Measurements from ENCODE around the gene COX4I1. TPM values are rescaled to one million over a fixed set of nuclear protein-coding genes. Genes with fewer than 3 reads are reported as not detected.
"Not testable (repeated sequence)": the region's sequence is repeated elsewhere in the genome, so short reads cannot be mapped to it uniquely, and the experiment has no call there.

Gene COX4I1
- total RNA-seq, 2 experiments from 2014 or later = 489 to 502 TPM

DNA sequence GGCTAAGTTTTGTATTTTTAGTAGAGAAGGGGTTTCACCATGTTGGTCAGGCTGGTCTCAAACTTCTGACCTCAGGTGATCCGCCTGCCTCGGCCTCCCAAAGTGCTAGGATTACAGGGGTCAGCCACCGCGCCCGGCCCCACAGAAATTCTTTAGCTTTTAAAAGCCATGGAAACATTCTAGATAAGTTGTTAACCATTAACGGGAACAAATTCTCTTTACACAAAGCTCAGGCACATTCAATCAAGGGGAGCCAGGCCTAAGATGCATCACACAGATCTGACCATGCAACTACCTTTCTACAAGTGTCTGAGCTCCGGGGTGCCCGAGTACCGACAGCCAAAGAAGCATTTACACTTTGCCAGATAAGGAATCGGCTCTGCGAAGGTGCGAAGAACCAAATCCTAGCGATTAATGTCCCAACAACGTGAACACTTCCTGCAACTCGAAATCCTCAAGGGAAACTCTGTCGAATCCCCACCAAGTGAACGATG lies 1.2 kb upstream of the COX4I1 start:
- no peaks in the 10 kb centered on the region for H3K27me3 Mint-ChIP-seq
- POLR2A ChIA-PET = no interaction called here

DNA sequence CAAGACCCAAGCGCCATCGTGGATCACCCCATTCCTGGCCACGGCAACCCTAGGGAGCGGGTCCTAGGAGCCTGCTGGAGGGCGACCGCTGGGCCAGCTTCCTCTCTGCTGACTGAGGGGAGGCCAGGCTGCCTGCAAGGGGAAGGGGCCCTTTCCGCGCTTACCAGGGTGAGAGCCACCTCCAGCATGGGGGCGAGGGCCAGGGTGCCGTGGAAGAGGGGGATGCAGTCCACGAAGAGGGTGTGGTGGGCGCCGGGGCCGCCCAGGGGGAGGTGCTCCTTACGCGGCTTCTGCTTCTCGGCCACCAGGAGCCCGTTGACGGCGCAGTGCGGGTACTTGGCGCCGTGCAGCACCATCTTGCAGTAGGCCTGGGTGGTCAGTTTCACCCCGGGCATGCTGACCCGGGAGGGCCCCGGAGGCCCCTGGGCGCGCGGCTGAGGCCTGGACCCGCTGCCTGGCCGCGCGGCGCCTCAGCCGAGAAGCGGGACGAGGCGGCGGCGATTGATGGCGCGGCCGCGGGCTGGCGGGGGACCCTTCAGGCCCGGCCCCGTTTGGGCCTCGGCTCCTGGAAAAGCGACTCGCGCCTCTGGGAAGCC lies 496 bp upstream of the COX4I1 start:
- no peak for DNase-seq
- peaks cover 27% of the 10 kb centered on the region for H3K36me3 Mint-ChIP-seq
- no peaks in the 10 kb centered on the region for H3K9me3 Mint-ChIP-seq
- peak; percentile 50 for ATAC-seq (ENCODE audit: low read depth)
- peaks cover 42% of the 10 kb centered on the region for H3K4me1 Mint-ChIP-seq
- H3K27me3 Mint-ChIP-seq = no peaks in the 10 kb centered on the region
- peak overlapping the region; percentile 92 for H3K27ac Mint-ChIP-seq
- POLR2A ChIA-PET = no interaction called here
- H3K4me3 Mint-ChIP-seq = peak overlapping the region; percentile 91

More for the DNA sequence above, 1.2 kb upstream of the COX4I1 start:
- H3K36me3 Mint-ChIP-seq = peaks cover 27% of the 10 kb centered on the region
- DNase-seq (no peak), ATAC-seq (ENCODE audit: low read depth) (no peak)
- peak overlapping the region; percentile 90 for H3K4me3 Mint-ChIP-seq
- peaks cover 40% of the 10 kb centered on the region for H3K4me1 Mint-ChIP-seq
- H3K9me3 Mint-ChIP-seq = no peaks in the 10 kb centered on the region
- H3K27ac Mint-ChIP-seq = peak overlapping the region; percentile 78

DNA sequence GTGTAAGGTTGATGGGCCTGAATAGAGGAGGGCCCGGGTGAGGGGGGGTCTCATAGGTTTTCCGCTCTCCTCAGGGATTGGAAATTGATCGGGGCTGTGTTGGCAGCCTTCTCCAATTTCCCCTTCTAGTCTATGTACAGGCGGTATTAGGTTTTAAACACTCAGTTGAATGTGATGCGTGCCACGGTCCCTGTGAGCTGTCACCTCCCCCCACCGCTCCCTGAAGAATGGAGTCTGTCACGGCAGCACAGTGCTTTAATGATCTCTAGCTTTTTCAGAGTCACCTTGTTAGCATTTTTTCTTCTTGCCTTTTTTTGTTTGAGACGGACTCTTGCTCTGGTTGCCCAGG lies 800 bp downstream of the COX4I1 start:
- Mint-ChIP-seq H3K4me3 (peak overlapping the region; percentile 91), H3K36me3 (peaks cover 31% of the 10 kb centered on the region), H3K9me3 (no peaks in the 10 kb centered on the region), H3K4me1 (peaks cover 42% of the 10 kb centered on the region), H3K27ac (peak overlapping the region; percentile 88), H3K27me3 (no peaks in the 10 kb centered on the region)
- ATAC-seq (ENCODE audit: low read depth) (peak; percentile 6), DNase-seq (no peak)
- POLR2A ChIA-PET = interaction anchor here (0.9 to 1.2 kb wide), 4 partner anchors 13 to 197 kb away, joined by 3 read pairs; no protein-coding TSS in a partner anchor

DNA sequence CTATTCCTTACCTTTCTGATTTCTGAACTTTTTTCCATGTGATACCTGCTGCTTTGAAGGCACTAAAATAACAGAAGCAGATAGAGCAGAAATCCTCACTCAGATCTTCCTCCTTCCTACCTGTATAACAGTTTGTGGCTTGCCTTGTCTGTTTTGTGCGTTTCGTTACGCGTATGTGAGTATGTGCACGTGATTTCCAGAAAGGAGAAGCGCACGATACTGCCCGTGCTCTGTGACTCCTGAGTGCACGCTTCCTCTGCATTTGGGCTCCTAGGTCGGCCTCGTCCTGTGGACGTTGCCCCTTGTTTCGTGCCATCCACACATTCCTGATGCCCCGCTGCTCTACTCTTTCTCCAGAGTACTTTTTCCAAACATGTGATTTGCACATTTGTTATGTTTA lies 4.1 kb downstream of the COX4I1 start:
- ATAC-seq (ENCODE audit: low read depth) (no peak), DNase-seq (no peak)
- no peaks in the 10 kb centered on the region for H3K27me3 Mint-ChIP-seq
- POLR2A ChIA-PET = no interaction called here
- peak overlapping the region; percentile 52 for H3K27ac Mint-ChIP-seq
- H3K4me3 Mint-ChIP-seq = no peak overlapping the region
- H3K36me3 Mint-ChIP-seq = peaks cover 37% of the 10 kb centered on the region
- H3K4me1 Mint-ChIP-seq = peaks cover 25% of the 10 kb centered on the region
- no peaks in the 10 kb centered on the region for H3K9me3 Mint-ChIP-seq

DNA sequence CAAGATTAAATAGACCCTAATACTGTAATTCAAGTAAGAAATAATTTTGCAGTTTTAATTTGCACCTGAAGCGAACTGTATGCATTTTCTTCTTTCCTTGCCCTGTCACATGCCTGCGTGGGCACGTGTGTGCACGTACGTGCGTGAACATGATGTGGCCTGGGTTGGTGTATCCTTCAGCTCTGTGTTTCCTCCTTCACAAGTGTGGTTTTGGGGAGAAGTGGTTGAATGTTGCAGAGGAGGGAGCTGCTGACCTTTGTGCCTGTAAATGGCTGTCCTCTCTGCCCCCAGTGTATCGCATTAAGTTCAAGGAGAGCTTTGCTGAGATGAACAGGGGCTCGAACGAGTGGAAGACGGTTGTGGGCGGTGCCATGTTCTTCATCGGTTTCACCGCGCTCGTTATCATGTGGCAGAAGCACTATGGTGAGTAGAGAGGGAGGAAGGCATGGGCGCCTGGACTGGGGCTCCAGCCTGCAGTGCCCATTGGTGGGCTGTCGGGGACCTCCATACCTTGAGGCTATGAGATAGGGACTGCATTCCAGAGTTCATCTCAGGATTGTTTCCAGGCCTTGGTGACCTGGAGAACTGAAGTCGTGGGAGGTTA lies 6.0 kb downstream of the COX4I1 start:
- Mint-ChIP-seq H3K27ac (peak overlapping the region; percentile 19), H3K4me3 (no peak overlapping the region), H3K4me1 (peaks cover 22% of the 10 kb centered on the region), H3K9me3 (no peaks in the 10 kb centered on the region), H3K27me3 (peaks cover 4% of the 10 kb centered on the region), H3K36me3 (peaks cover 37% of the 10 kb centered on the region)
- no peak for ATAC-seq (ENCODE audit: low read depth)
- POLR2A ChIA-PET = no interaction called here
- no peak for DNase-seq

DNA sequence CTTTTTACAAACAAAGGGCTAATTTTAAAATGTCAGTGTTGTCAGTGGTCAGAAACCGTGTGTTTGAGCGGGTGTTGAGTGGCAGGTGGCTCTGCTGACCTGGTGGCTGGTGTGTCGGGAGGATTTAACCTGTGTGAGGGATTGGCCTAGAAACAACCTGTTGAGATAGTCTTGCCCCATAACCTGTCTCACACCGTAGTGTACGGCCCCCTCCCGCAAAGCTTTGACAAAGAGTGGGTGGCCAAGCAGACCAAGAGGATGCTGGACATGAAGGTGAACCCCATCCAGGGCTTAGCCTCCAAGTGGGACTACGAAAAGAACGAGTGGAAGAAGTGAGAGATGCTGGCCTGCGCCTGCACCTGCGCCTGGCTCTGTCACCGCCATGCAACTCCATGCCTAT lies 7.0 kb downstream of the COX4I1 start:
- H3K27me3 Mint-ChIP-seq = peaks cover 7% of the 10 kb centered on the region
- no peak overlapping the region for H3K4me3 Mint-ChIP-seq
- DNase-seq (no peak), ATAC-seq (ENCODE audit: low read depth) (no peak)
- H3K27ac Mint-ChIP-seq = no peak overlapping the region
- POLR2A ChIA-PET = no interaction called here
- peaks cover 14% of the 10 kb centered on the region for H3K4me1 Mint-ChIP-seq
- no peaks in the 10 kb centered on the region for H3K9me3 Mint-ChIP-seq
- peaks cover 34% of the 10 kb centered on the region for H3K36me3 Mint-ChIP-seq

DNA sequence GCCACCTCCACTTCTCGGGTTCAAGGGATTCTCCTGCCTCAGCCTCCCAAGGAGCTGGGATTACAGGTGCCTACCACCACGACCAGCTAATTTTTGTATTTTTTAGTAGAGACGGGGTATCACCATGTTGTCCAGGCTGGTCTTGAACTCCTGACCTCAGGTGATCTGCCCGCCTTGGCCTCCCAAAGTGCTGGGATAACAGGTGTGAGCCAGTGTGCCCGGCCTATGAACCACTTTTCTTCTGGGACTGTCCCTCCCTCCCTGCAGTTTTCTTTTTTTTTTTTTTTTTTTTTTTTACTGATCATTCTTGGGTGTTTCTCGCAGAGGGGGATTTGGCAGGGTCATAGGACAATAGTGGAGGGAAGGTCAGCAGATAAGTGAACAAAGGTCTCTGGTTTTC lies 7.8 kb downstream of the COX4I1 start:
- DNase-seq; H3K9me3 Mint-ChIP-seq; POLR2A ChIA-PET; H3K4me3 Mint-ChIP-seq; H3K4me1 Mint-ChIP-seq; H3K27ac Mint-ChIP-seq; ATAC-seq (ENCODE audit: low read depth): not testable (repeated sequence)
- peaks cover 15% of the 10 kb centered on the region for H3K27me3 Mint-ChIP-seq
- H3K36me3 Mint-ChIP-seq = peaks cover 27% of the 10 kb centered on the region

DNA sequence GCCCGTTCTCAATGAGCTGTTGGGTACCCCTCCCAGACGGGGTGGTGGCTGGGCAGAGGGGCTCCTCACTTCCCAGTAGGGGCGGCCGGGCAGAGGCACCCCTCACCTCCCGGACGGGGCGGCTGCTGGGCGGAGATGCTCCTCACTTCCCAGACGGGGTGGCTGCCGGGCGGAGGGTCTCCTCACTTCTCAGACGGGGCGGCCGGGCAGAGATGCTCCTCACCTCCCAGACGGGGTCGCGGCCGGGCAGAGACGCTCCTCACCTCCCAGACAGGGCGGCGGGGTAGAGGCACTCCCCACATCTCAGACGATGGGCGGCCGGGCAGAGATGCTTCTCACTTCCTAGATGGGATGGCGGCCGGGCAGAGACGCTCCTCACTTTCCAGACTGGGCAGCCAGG lies 8.6 kb downstream of the COX4I1 start:
- H3K27ac Mint-ChIP-seq; ATAC-seq (ENCODE audit: low read depth); H3K4me3 Mint-ChIP-seq; POLR2A ChIA-PET; DNase-seq; H3K9me3 Mint-ChIP-seq; H3K4me1 Mint-ChIP-seq: not testable (repeated sequence)
- Mint-ChIP-seq H3K27me3 (peaks cover 21% of the 10 kb centered on the region), H3K36me3 (peaks cover 25% of the 10 kb centered on the region)

DNA sequence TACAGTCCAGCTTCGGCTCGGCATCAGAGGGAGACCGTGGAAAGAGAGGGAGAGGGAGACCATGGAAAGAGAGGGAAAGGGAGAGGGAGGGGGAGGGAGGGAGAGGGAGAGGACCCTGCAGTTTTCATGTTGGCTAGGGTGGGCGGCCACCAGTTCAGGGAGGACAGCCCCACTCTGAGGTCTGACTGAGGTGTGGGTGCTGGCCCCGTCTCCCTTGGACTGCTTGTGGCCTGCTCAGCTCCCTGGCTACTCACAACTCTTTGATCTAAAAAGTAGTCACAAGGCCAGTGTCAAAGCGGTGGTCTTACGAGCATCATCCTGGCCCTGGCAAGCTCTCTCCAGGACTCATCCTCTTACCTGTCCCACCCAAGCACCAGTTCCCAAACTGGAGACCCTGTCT lies 9.4 kb downstream of the COX4I1 start:
- H3K9me3 Mint-ChIP-seq = no peaks in the 10 kb centered on the region
- H3K4me3 Mint-ChIP-seq = no peak overlapping the region
- H3K36me3 Mint-ChIP-seq = peaks cover 20% of the 10 kb centered on the region
- H3K27me3 Mint-ChIP-seq = peaks cover 26% of the 10 kb centered on the region
- H3K4me1 Mint-ChIP-seq = peaks cover 3% of the 10 kb centered on the region
- POLR2A ChIA-PET = no interaction called here
- no peak overlapping the region for H3K27ac Mint-ChIP-seq
- ATAC-seq (ENCODE audit: low read depth) = no peak
- DNase-seq = no peak

DNA sequence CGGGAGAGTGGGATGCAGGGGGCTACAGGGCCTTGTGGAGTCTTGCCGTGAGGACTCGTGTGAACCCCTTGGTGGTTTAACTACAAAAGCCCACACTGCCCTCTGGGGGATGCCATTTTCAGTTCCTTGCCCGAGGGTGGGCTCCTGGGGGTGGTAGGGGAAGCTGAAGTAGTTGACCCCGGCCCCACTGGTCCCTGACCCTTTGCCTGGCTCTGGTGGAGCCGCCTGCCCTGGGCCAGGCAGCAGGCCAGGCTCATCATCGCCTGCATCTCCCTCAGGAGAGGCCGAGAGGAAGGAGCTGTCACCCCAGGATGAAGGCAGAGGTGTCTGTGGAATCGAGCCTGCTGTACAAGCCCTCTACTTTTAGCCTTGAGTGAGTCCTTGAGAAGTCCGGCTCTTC lies 10.2 kb downstream of the COX4I1 start:
- DNase-seq (no peak), ATAC-seq (ENCODE audit: low read depth) (no peak)
- Mint-ChIP-seq H3K36me3 (peaks cover 19% of the 10 kb centered on the region), H3K27me3 (peaks cover 26% of the 10 kb centered on the region), H3K9me3 (no peaks in the 10 kb centered on the region), H3K27ac (no peak overlapping the region), H3K4me1 (peaks cover 3% of the 10 kb centered on the region), H3K4me3 (no peak overlapping the region)
- POLR2A ChIA-PET = no interaction called here

DNA sequence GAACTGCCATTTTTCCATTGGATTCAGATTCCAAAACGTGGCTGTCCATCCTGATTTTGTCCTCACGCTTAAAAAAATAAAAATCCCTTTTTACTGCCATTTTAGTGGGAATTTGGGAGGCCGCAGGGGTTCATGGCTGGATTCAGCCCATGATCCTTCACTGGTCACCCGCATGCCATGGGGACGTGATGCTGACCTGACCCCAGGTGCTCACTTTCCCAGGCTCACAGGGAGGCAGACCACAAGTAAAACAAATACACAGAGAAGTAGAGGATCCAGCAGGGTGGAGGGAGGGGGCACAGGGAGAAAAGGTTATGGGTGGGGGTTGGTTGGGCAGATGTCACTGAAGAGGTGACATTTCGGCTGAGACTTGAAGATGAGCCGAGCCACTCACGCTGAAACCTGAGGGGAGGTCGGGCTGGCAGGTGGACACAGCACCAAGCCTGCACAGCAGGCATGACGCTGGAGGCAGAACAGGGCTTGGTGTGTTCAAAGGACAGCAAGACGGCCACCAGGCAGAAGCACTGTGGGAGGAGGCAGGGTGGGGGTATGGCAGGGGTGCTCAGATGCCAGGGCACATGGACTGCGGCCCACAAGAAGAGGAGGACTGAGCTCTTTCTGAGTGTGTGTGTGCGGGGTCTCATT lies 10.7 kb downstream of the COX4I1 start:
- H3K9me3 Mint-ChIP-seq = no peaks in the 10 kb centered on the region
- peaks cover 3% of the 10 kb centered on the region for H3K4me1 Mint-ChIP-seq
- DNase-seq (no peak), ATAC-seq (ENCODE audit: low read depth) (no peak)
- no peak overlapping the region for H3K27ac Mint-ChIP-seq
- POLR2A ChIA-PET = no interaction called here
- peaks cover 29% of the 10 kb centered on the region for H3K27me3 Mint-ChIP-seq
- no peak overlapping the region for H3K4me3 Mint-ChIP-seq
- H3K36me3 Mint-ChIP-seq = peaks cover 16% of the 10 kb centered on the region

DNA sequence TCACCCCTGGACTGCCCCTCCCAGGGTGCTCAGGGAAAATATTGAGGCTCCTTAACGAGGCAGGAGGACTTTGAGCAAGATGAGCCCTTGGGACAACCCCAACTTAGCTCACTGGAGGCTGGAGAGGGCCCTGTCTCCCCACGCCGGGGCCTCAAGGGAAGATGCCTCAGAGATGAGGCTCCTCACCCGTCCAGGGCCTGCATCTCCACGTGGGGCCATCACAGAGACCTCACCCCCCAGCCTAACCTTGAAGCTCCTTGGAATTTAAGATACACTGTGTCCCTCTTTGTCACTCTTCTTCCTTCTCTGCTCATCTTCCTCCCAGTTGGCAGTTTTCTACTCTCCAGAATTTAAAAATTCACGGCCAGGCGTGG lies 11.2 kb downstream of the COX4I1 start:
- no peaks in the 10 kb centered on the region for H3K9me3 Mint-ChIP-seq
- no peak for ATAC-seq (ENCODE audit: low read depth)
- H3K4me1 Mint-ChIP-seq = no peaks in the 10 kb centered on the region
- no peak overlapping the region for H3K27ac Mint-ChIP-seq
- POLR2A ChIA-PET = interaction anchor here (0.6 kb wide), 1 partner anchor 318 kb away, joined by 3 read pairs; no protein-coding TSS in a partner anchor
- no peak for DNase-seq
- H3K4me3 Mint-ChIP-seq = no peak overlapping the region
- H3K27me3 Mint-ChIP-seq = peaks cover 29% of the 10 kb centered on the region
- H3K36me3 Mint-ChIP-seq = peaks cover 12% of the 10 kb centered on the region

DNA sequence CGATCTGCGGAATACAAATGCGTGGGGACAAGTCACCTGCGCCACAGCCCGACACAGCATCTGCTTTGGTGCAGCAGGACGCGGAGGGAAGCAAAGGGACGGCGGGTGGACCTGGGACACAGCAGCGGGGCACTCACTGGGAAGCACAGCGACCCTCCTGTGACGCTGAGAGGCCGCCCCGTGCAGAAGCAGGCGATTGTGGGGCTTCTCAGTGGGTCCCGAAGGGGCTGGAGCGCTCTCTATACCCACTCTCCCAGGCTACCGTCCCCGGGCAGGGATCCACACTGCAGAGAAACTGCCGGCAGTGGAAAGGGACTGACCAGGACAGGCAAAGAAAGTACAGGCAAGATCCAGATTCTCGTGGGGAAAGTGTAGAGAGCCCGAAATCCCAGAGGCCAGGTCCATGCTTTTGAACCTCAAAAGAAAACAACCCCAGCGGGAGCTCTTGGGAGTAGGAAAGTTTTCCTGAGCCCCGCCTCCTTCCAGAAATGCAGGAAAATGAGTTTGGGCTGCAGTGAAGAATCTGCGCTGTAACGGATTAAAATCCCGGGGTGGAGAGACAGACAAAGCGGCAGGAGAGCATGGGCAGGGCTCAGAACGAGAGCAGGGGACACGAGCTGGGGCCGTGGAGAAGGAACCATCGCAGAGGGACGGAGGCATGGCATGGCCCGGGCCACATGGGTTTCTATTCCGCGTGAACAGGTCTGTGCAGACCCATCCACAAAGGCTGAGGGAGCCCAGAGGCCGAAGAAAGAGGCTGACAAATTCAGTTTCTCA lies 12.7 kb downstream of the COX4I1 start:
- POLR2A ChIA-PET = no interaction called here
- H3K4me1 Mint-ChIP-seq = no peaks in the 10 kb centered on the region
- H3K36me3 Mint-ChIP-seq = no peaks in the 10 kb centered on the region
- H3K27me3 Mint-ChIP-seq = peaks cover 31% of the 10 kb centered on the region
- DNase-seq (no peak), ATAC-seq (ENCODE audit: low read depth) (no peak)
- H3K27ac Mint-ChIP-seq = no peak overlapping the region
- no peak overlapping the region for H3K4me3 Mint-ChIP-seq
- H3K9me3 Mint-ChIP-seq = no peaks in the 10 kb centered on the region

All from activated naive CD8-positive, alpha-beta T cell treated with anti-CD3 and anti-CD28 coated beads, Interleukin-2, amount 10 ng/mL, durations not matched to agents 7 days and 5 days (primary cell).